HG02981 (cell line): Measurements from ENCODE around the gene ANTKMT.
"Not testable (repeated sequence)": the region's sequence is repeated elsewhere in the genome, so short reads cannot be mapped to it uniquely, and the experiment has no call there.

Experiments
- ATAC-seq: cut with Tn5 transposase; IDR thresholded peaks from one replicate; pipeline ENCODE4 v1.9.1; 2021; ENCODE audit warnings: mild to moderate bottlenecking, moderate library complexity; ENCODE audit not compliant: unreplicated experiment

ANTKMT gene

GRCh38 chr16:712740-713250, 8.2 kb upstream of the ANTKMT start:
- ATAC-seq = not testable (repeated sequence)

- ATAC-seq = no peak
Measured at GRCh38 chr16:714079-714478, 6.9 kb upstream of the ANTKMT start.

GRCh38 chr16:714558-715476, 6.1 kb upstream of the ANTKMT start, which contains the start of gene METRN:
Gene METRN (plus strand): TSS chr16:715118. CDS start chr16:715290, 172 bp downstream.
- ATAC-seq = peak; percentile 69

- ATAC-seq = no peak
Measured at GRCh38 chr16:715477-716199, 5.3 kb upstream of the ANTKMT start.

GRCh38 chr16:716200-716568, 4.8 kb upstream of the ANTKMT start:
- ATAC-seq = no peak

- ATAC-seq = no peak
Measured at GRCh38 chr16:716768-717325, 4.1 kb upstream of the ANTKMT start.

GRCh38 chr16:717450-718245, 3.3 kb upstream of the ANTKMT start:
- ATAC-seq = no peak

GRCh38 chr16:718389-718788, 2.6 kb upstream of the ANTKMT start:
- ATAC-seq = no peak

- ATAC-seq = no peak
Measured at GRCh38 chr16:718922-719321, 2.0 kb upstream of the ANTKMT start.

GRCh38 chr16:719815-720446, 1.0 kb upstream of the ANTKMT start:
- no peak for ATAC-seq

GRCh38 chr16:720447-720989, 428 bp upstream of the ANTKMT start:
- ATAC-seq = peak; percentile 20

- no peak for ATAC-seq
Measured at GRCh38 chr16:721765-722540, 1.0 kb downstream of the ANTKMT start.

GRCh38 chr16:722835-723633, 2.1 kb downstream of the ANTKMT start:
- ATAC-seq = no peak

GRCh38 chr16:723695-724094, 2.7 kb downstream of the ANTKMT start:
- no peak for ATAC-seq

GRCh38 chr16:724188-725040, 3.5 kb downstream of the ANTKMT start:
- ATAC-seq = no peak

- no peak for ATAC-seq
Measured at GRCh38 chr16:725041-725376, 4.1 kb downstream of the ANTKMT start.

GRCh38 chr16:725463-726187, 4.7 kb downstream of the ANTKMT start:
- ATAC-seq = no peak
